Transverse colon (tissue), 4 donors: ENCODE data around the gene BPGM.

Source experiments
- CTCF ChIP-seq, 5 experiments: fragments of 200-600 bp in 3 of 5; fragments of 450-650 bp in 2 of 5; sonication (generic) in 3 of 5; IDR thresholded peaks; 1 replicate in 2 of 5; 2 replicates in 3 of 5; pipeline ENCODE4 v1.5.1; 2016 to 2017; ENCODE audit warnings: antibody characterized with exemption in 5 of 5, inconsistent platforms in 3 of 5, mild to moderate bottlenecking in 2 of 5, moderate library complexity in 1 of 5
- EP300 ChIP-seq: sonication (generic); formaldehyde crosslinking; IDR thresholded peaks from one replicate; pipeline ENCODE4 v1.6.1; 2017; ENCODE audit warnings: antibody characterized with exemption, low read depth
- POLR2A ChIP-seq: fragments of 450-650 bp; IDR thresholded peaks from one replicate; pipeline ENCODE4 v1.6.1; 2016; ENCODE audit warnings: antibody characterized with exemption, mild to moderate bottlenecking, moderate library complexity
- POLR2AphosphoS5 ChIP-seq, 3 donors: sonication (generic); formaldehyde crosslinking; IDR thresholded peaks; one replicate each; pipeline ENCODE4 v1.6.1; 2016; ENCODE audit warnings: antibody characterized with exemption in 3 of 3

GRCh38 chr7:134679006-134679405 lies 32.4 kb downstream of the BPGM start:
- TF ChIP-seq CTCF (IDR thresholded peaks at IDR 0.05), result no peak
- no peak for TF ChIP-seq POLR2AphosphoS5 (IDR thresholded peaks at IDR 0.05)
- no peak for TF ChIP-seq POLR2A
- TF ChIP-seq EP300, result no peak
